Loucy (cell line): ENCODE measurements around the gene TAS1R2.

Source experiments
- H2AFZ ChIP-seq: fragments of 200-600 bp; sonication (generic); 2 replicates; pipeline ENCODE4 v1.6.0; 2016; ENCODE audit warnings: antibody characterized with exemption, mild to moderate bottlenecking, low read length, moderate library complexity
- H3F3A ChIP-seq: fragments of 200-600 bp; 2 replicates; pipeline ENCODE4 v1.6.0; 2016; ENCODE audit warnings: antibody characterized with exemption, low read depth, mild to moderate bottlenecking
- H3K27me3 ChIP-seq: fragments of 200-600 bp; sonication (generic); 2 replicates; pipeline ENCODE4 v1.6.1; 2014; ENCODE audit warnings: low read length, mild to moderate bottlenecking; ENCODE audit not compliant: insufficient read depth, poor library complexity, severe bottlenecking
- H3K36me3 ChIP-seq: fragments of 200-600 bp; sonication (generic); 2 replicates; pipeline ENCODE4 v1.6.1; 2016; ENCODE audit warnings: low read length; ENCODE audit not compliant: insufficient read depth
- H3K4me1 ChIP-seq: fragments of 200-600 bp; sonication (generic); 2 replicates; pipeline ENCODE4 v1.5.1; 2014; ENCODE audit warnings: low read length, mild to moderate bottlenecking; ENCODE audit not compliant: insufficient read depth, poor library complexity, severe bottlenecking
- H3K4me2 ChIP-seq: fragments of 200-600 bp; sonication (generic); 2 replicates; pipeline ENCODE4 v1.6.0; 2014; ENCODE audit warnings: antibody characterized with exemption, low read length, low read depth, mild to moderate bottlenecking; ENCODE audit not compliant: poor library complexity, severe bottlenecking
- H3K4me3 ChIP-seq: fragments of 200-600 bp; sonication (generic); 2 replicates; pipeline ENCODE4 v1.5.1; 2014; ENCODE audit warnings: low read length, mild to moderate bottlenecking, mixed read lengths; ENCODE audit not compliant: poor library complexity, severe bottlenecking
- H3K79me2 ChIP-seq: fragments of 200-600 bp; sonication (generic); 2 replicates; pipeline ENCODE4 v1.6.1; 2014; ENCODE audit warnings: low read length; ENCODE audit not compliant: insufficient read depth
- H3K9ac ChIP-seq: fragments of 200-600 bp; sonication (generic); 2 replicates; pipeline ENCODE4 v1.6.0; 2014; ENCODE audit warnings: mild to moderate bottlenecking, low read depth, low read length, moderate library complexity; ENCODE audit not compliant: poor library complexity, severe bottlenecking
- H3K9me2 ChIP-seq: fragments of 200-600 bp; sonication (generic); replicated peaks from 2 replicates; pipeline ENCODE4 v1.6.1; 2016; ENCODE audit warnings: low read depth, low read length, mixed read lengths
- H3K9me3 ChIP-seq: fragments of 200-600 bp; sonication (generic); 2 replicates; pipeline ENCODE4 v1.6.1; 2014; ENCODE audit warnings: mild to moderate bottlenecking, antibody characterized with exemption, low read length, low read depth; ENCODE audit not compliant: insufficient read depth
- H4K20me1 ChIP-seq: fragments of 200-600 bp; sonication (generic); 2 replicates; pipeline ENCODE4 v1.6.0; 2014; ENCODE audit warnings: antibody characterized with exemption, low read length, mild to moderate bottlenecking; ENCODE audit not compliant: insufficient read depth, poor library complexity, severe bottlenecking
- CTCF ChIP-seq: fragments of 200-600 bp; sonication (generic); conservative IDR thresholded peaks from 2 replicates; pipeline ENCODE4 v1.5.1; 2014; ENCODE audit warnings: mild to moderate bottlenecking, antibody characterized with exemption, low read length
- EZH2phosphoT487 ChIP-seq: fragments of 200-600 bp; IDR thresholded peaks from 2 replicates; pipeline ENCODE4 v1.6.1; 2018; ENCODE audit warnings: antibody characterized with exemption, mild to moderate bottlenecking, moderate library complexity, borderline replicate concordance

The TAS1R2 gene

GRCh38 chr1:18817795-18818435 lies 41.5 kb downstream of the TAS1R2 start:
- H3K79me2 ChIP-seq: no peaks in the 10 kb centered on the region
- no peak overlapping the region for H3K4me2 ChIP-seq
- H3K27me3 ChIP-seq: no peaks in the 10 kb centered on the region
- no peaks in the 10 kb centered on the region for H3K9me2 ChIP-seq
- H2AFZ ChIP-seq: no peak overlapping the region
- no peak overlapping the region for H3K9ac ChIP-seq
- no peaks in the 10 kb centered on the region for H3K4me1 ChIP-seq
- no peaks in the 10 kb centered on the region for H3K36me3 ChIP-seq
- H3K4me3 ChIP-seq: no peak overlapping the region
- H4K20me1 ChIP-seq: no peaks in the 10 kb centered on the region
- no peaks in the 10 kb centered on the region for H3F3A ChIP-seq
- no peaks in the 10 kb centered on the region for H3K9me3 ChIP-seq
- TF ChIP-seq EZH2phosphoT487 (no peak), CTCF (no peak)

GRCh38 chr1:18817316-18817715 lies 42.1 kb downstream of the TAS1R2 start:
- Histone ChIP-seq H3K27me3 (no peaks in the 10 kb centered on the region), H3K79me2 (no peaks in the 10 kb centered on the region), H3K4me1 (no peaks in the 10 kb centered on the region), H2AFZ (no peak overlapping the region), H3K9me3 (no peaks in the 10 kb centered on the region), H3F3A (no peaks in the 10 kb centered on the region), H3K9me2 (no peaks in the 10 kb centered on the region), H4K20me1 (no peaks in the 10 kb centered on the region), H3K36me3 (no peaks in the 10 kb centered on the region), H3K9ac (no peak overlapping the region), H3K4me2 (no peak overlapping the region), H3K4me3 (no peak overlapping the region)
- TF ChIP-seq EZH2phosphoT487 (no peak), CTCF (no peak)

GRCh38 chr1:18816808-18817207 lies 42.7 kb downstream of the TAS1R2 start:
- no peak overlapping the region for H2AFZ ChIP-seq
- H4K20me1 ChIP-seq: no peaks in the 10 kb centered on the region
- TF ChIP-seq EZH2phosphoT487: no peak
- TF ChIP-seq CTCF: no peak
- no peaks in the 10 kb centered on the region for H3K4me1 ChIP-seq
- no peaks in the 10 kb centered on the region for H3K9me3 ChIP-seq
- no peaks in the 10 kb centered on the region for H3K36me3 ChIP-seq
- no peak overlapping the region for H3K4me3 ChIP-seq
- H3F3A ChIP-seq: no peaks in the 10 kb centered on the region
- no peaks in the 10 kb centered on the region for H3K9me2 ChIP-seq
- no peaks in the 10 kb centered on the region for H3K27me3 ChIP-seq
- no peaks in the 10 kb centered on the region for H3K79me2 ChIP-seq
- no peak overlapping the region for H3K9ac ChIP-seq
- no peak overlapping the region for H3K4me2 ChIP-seq
